ENCODE data around the gene ZNF512B. TPM values are rescaled to one million over a fixed set of nuclear protein-coding genes. Genes with fewer than 3 reads are reported as not detected.

ZNF512B gene
- total RNA-seq, 1 donor from 2014 or later = 32.2 TPM

DNA sequence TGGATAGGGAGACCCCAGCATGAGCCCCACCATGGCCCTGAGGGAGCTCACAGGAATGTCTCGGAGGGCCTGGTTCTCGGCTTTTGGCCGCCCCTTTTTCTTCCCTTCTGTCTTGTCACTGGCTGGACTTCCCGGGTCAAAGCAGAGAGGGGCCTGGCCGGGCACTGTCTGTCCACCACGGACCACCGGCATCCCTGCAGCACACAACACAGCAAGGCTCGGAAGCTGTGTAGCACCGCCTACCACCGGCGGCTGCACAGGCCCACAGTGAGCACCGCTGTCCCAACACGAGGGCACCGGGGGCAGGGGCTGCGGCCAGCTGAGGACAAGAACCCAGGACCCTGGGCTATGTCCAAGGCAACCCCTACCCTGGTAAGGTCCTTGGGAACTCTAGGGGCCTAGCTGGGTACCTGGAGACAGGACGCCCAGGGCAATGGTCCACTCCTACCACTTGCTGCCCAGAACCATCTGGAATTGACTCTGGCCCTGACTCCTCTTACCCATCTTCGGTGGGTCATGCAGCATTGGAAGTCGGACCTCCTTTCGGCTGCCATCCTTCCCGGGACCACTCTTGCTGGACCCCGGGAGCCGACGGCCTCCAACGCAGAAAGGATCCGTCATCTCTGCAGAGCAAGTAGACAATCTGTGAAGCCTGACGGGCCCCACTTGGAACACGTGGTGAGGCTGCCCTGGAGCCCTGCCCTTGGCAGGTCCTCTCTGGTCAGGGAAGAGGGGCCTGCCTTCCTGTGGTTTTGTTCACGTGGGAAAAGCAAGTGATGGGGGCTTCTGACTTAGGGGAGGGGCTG lies 2.2 kb downstream of the ZNF512B start:
- Mint-ChIP-seq H3K9me3 (ENCODE audit: unreplicated experiment) (no peaks in the 10 kb centered on the region), H3K27ac (ENCODE audit: unreplicated experiment) (no peak overlapping the region), H3K36me3 (ENCODE audit: unreplicated experiment) (no peaks in the 10 kb centered on the region), H3K4me3 (ENCODE audit: unreplicated experiment) (no peak overlapping the region), H3K4me1 (ENCODE audit: low read depth, unreplicated experiment) (no peaks in the 10 kb centered on the region), H3K27me3 (ENCODE audit: unreplicated experiment) (peaks cover 6% of the 10 kb centered on the region)
- TF ChIP-seq CTCF (IDR thresholded peaks at IDR 0.05; ENCODE audit: partially characterized antibody, unreplicated experiment) = no peak
- peak; percentile 10 for DNase-seq

- no peak overlapping the region for H3K4me3 Mint-ChIP-seq (ENCODE audit: unreplicated experiment)
- H3K27me3 Mint-ChIP-seq (ENCODE audit: unreplicated experiment) = peaks cover 6% of the 10 kb centered on the region
These were observed 2.8 kb downstream of the ZNF512B start for GRCh38 chr20:63966944-63967322.

DNA sequence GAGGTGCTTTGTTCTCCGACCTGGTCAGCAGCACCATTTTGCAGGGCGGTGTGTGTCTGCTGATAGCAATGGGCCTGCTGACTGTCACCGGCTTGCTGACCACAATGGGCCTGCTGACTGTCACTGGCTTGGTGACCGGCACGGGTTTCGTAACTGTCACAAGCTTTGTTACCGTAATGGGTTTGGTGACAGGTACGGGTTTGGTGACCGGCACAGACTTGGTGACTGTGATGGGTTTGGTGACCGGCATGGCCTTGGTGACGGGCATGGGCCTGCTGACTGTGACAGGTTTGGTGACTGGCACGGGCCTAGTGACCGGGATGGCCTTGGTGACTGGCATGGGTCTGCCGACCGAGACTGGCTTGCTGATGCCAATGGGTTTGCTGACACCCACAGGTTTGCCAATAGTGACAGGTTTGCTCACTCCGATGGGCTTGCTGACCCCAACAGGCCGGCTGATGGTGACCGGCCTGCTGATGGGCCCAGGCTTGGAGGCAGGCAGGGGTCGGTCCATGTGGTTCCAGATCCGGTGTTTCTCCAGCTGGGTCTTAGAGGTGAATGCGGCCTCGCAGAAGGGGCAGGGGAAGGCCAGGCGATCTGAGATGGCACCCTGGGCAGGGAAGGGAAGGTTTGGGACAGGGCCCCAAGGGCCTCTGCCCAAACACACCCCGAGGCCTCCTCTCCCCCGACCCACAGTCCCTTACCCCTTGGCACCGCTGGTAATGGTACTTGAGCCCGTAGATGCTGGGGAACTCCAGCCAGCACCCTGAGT lies 3.4 kb downstream of the ZNF512B start:
- no peak for TF ChIP-seq CTCF (IDR thresholded peaks at IDR 0.05; ENCODE audit: partially characterized antibody, unreplicated experiment)
- no peak overlapping the region for H3K27ac Mint-ChIP-seq (ENCODE audit: unreplicated experiment)
- no peak overlapping the region for H3K4me3 Mint-ChIP-seq (ENCODE audit: unreplicated experiment)
- H3K27me3 Mint-ChIP-seq (ENCODE audit: unreplicated experiment) = peaks cover 3% of the 10 kb centered on the region
- H3K9me3 Mint-ChIP-seq (ENCODE audit: unreplicated experiment) = no peaks in the 10 kb centered on the region
- no peaks in the 10 kb centered on the region for H3K4me1 Mint-ChIP-seq (ENCODE audit: low read depth, unreplicated experiment)
- DNase-seq = peak; percentile 7
- no peaks in the 10 kb centered on the region for H3K36me3 Mint-ChIP-seq (ENCODE audit: unreplicated experiment)

More at GRCh38 chr20:63966944-63967322, 2.8 kb downstream of the ZNF512B start:
- no peak overlapping the region for H3K27ac Mint-ChIP-seq (ENCODE audit: unreplicated experiment)
- H3K9me3 Mint-ChIP-seq (ENCODE audit: unreplicated experiment) = no peaks in the 10 kb centered on the region
- H3K36me3 Mint-ChIP-seq (ENCODE audit: unreplicated experiment) = no peaks in the 10 kb centered on the region
- no peak for TF ChIP-seq CTCF (IDR thresholded peaks at IDR 0.05; ENCODE audit: partially characterized antibody, unreplicated experiment)
- H3K4me1 Mint-ChIP-seq (ENCODE audit: low read depth, unreplicated experiment) = no peaks in the 10 kb centered on the region
- DNase-seq = no peak

DNA sequence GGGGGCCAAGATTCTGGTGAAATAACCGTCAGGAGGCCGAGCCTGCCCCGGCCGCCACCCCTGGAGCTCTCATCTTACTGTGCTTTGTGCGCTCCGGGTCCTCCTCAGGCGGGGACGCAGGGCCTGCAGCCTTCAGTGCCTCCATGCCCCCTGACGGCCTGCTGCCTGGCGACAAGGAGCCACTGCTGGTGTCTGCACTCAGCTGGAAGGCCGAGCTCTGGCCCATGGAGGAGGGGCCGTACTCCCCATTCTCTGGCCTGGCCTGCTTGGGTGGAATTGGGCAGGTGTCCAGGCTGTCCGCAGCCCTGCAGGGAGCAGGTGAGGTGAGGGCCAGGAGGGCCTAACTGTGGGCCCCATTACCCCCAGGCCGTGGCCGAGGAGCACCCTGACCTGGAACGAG lies 5.3 kb downstream of the ZNF512B start:
- peak; percentile 12 for DNase-seq
- H3K9me3 Mint-ChIP-seq (ENCODE audit: unreplicated experiment) = no peaks in the 10 kb centered on the region

More for the DNA sequence above, 5.3 kb downstream of the ZNF512B start:
- Mint-ChIP-seq H3K36me3 (ENCODE audit: unreplicated experiment) (no peaks in the 10 kb centered on the region), H3K27ac (ENCODE audit: unreplicated experiment) (no peak overlapping the region), H3K27me3 (ENCODE audit: unreplicated experiment) (peaks cover 3% of the 10 kb centered on the region), H3K4me1 (ENCODE audit: low read depth, unreplicated experiment) (no peaks in the 10 kb centered on the region), H3K4me3 (ENCODE audit: unreplicated experiment) (no peak overlapping the region)
- no peak for TF ChIP-seq CTCF (IDR thresholded peaks at IDR 0.05; ENCODE audit: partially characterized antibody, unreplicated experiment)

Measured in glutamatergic neuron (in vitro differentiated cells).